Type B pancreatic cell (in vitro differentiated cells): ENCODE measurements around the gene ZNF865. TPM values are rescaled to one million over a fixed set of nuclear protein-coding genes. Genes with fewer than 3 reads are reported as not detected.
A peak's percentile ranks its signal among the peaks of the same experiment; 100 is the strongest.
"Not testable (repeated sequence)": the region's sequence is repeated elsewhere in the genome, so short reads cannot be mapped to it uniquely, and the experiment has no call there.

Experiments
- DNase-seq: peaks from one replicate; pipeline ENCODE4 v3.0.0; 2021; ENCODE audit warnings: mixed read lengths; ENCODE audit not compliant: unreplicated experiment; ENCODE audit errors: extremely low spot score
- H3K27ac Mint-ChIP-seq: 2 replicates; pipeline ENCODE4 v1.8.0; 2021; ENCODE audit warnings: mild to moderate bottlenecking, mixed read lengths
- H3K27me3 Mint-ChIP-seq: 2 replicates; pipeline ENCODE4 v1.8.0; 2021; ENCODE audit warnings: mixed read lengths
- H3K36me3 Mint-ChIP-seq: 2 replicates; pipeline ENCODE4 v1.8.0; 2021; ENCODE audit warnings: mixed read lengths
- H3K4me1 Mint-ChIP-seq: one replicate; pipeline ENCODE4 v1.8.0; 2021; ENCODE audit warnings: mixed read lengths; ENCODE audit not compliant: unreplicated experiment
- H3K4me3 Mint-ChIP-seq: 2 replicates; pipeline ENCODE4 v1.8.0; 2021; ENCODE audit warnings: mild to moderate bottlenecking, mixed read lengths
- H3K9me3 Mint-ChIP-seq: 2 replicates; pipeline ENCODE4 v1.8.0; 2021; ENCODE audit warnings: mixed read lengths
- CTCF ChIP-seq: fragments of 200-600 bp; sonication (generic); conservative IDR thresholded peaks from 2 replicates; pipeline ENCODE4 v1.5.0; 2021; ENCODE audit warnings: antibody characterized with exemption, mild to moderate bottlenecking
- long read RNA-seq: library from polyadenylated mRNA; unstranded; transcript quantifications from one replicate; pipeline ENCODE4 v2.0.0, GENCODE V29; 2020
- total RNA-seq: library from RNA; stranded (reverse); gene quantifications from 2 replicates; pipeline ENCODE4 v1.2.1, GENCODE V29; 2021; ENCODE audit warnings: low replicate concordance

The ZNF865 gene
- 14.6 and 16.2 TPM in 2 replicates for total RNA-seq
- long read RNA-seq: 0 reads

- Mint-ChIP-seq H3K27me3 (no peaks in the 10 kb centered on the region), H3K4me3 (peak within 1 kb of the TSS; percentile 99), H3K27ac (peak within 1 kb of the TSS; percentile 97), H3K4me1 (peaks cover 27% of the 10 kb centered on the region), H3K9me3 (no peaks in the 10 kb centered on the region), H3K36me3 (peaks cover 28% of the 10 kb centered on the region)
- DNase-seq: no peak
- TF ChIP-seq CTCF: peak; percentile 78
Measured at GRCh38 chr19:55605637-55606470, at the start of gene ZNF865. Gene ZNF865 (plus strand): TSS chr19:55605647. CDS start chr19:55613619, 7,972 bp downstream.

GRCh38 chr19:55559684-55560083 is 45.8 kb upstream of the ZNF865 start:
- Mint-ChIP-seq H3K36me3 (no peaks in the 10 kb centered on the region), H3K4me1 (peaks cover 14% of the 10 kb centered on the region), H3K4me3 (no peak overlapping the region), H3K27me3 (peaks cover 10% of the 10 kb centered on the region), H3K27ac (no peak overlapping the region), H3K9me3 (no peaks in the 10 kb centered on the region)
- no peak for TF ChIP-seq CTCF
- no peak for DNase-seq

- no peak for TF ChIP-seq CTCF
- Mint-ChIP-seq H3K4me3 (no peak overlapping the region), H3K4me1 (peaks cover 5% of the 10 kb centered on the region), H3K27me3 (peaks cover 5% of the 10 kb centered on the region), H3K36me3 (no peaks in the 10 kb centered on the region), H3K27ac (peak overlapping the region; percentile 77), H3K9me3 (no peaks in the 10 kb centered on the region)
- no peak for DNase-seq
Measured at GRCh38 chr19:55563261-55563690, 42.2 kb upstream of the ZNF865 start.

- H3K9me3 Mint-ChIP-seq: no peaks in the 10 kb centered on the region
- no peaks in the 10 kb centered on the region for H3K27me3 Mint-ChIP-seq
- no peaks in the 10 kb centered on the region for H3K36me3 Mint-ChIP-seq
- no peak overlapping the region for H3K4me3 Mint-ChIP-seq
- no peak for TF ChIP-seq CTCF
- no peak overlapping the region for H3K27ac Mint-ChIP-seq
- DNase-seq: no peak
- H3K4me1 Mint-ChIP-seq: peaks cover 5% of the 10 kb centered on the region
Measured at GRCh38 chr19:55566823-55567222, 38.6 kb upstream of the ZNF865 start.

GRCh38 chr19:55567708-55568328 is 37.6 kb upstream of the ZNF865 start:
- no peak for TF ChIP-seq CTCF
- Mint-ChIP-seq H3K27ac (no peak overlapping the region), H3K9me3 (no peaks in the 10 kb centered on the region), H3K36me3 (no peaks in the 10 kb centered on the region), H3K27me3 (no peaks in the 10 kb centered on the region), H3K4me3 (no peak overlapping the region), H3K4me1 (peaks cover 5% of the 10 kb centered on the region)
- no peak for DNase-seq

- not testable (repeated sequence) for H3K27ac Mint-ChIP-seq, H3K4me1 Mint-ChIP-seq, DNase-seq, H3K9me3 Mint-ChIP-seq, H3K27me3 Mint-ChIP-seq, H3K4me3 Mint-ChIP-seq, H3K36me3 Mint-ChIP-seq
Measured at GRCh38 chr19:55569477-55569876, 36.0 kb upstream of the ZNF865 start.

- H3K27ac Mint-ChIP-seq, H3K9me3 Mint-ChIP-seq, H3K27me3 Mint-ChIP-seq, DNase-seq, H3K4me3 Mint-ChIP-seq, H3K36me3 Mint-ChIP-seq, H3K4me1 Mint-ChIP-seq: not testable (repeated sequence)
Measured at GRCh38 chr19:55573929-55574328, 31.5 kb upstream of the ZNF865 start.
